Retinal pigment epithelial cell (primary cell): ENCODE data around the gene LRRC52.

Source experiments
- DNase-seq: peaks from one replicate; pipeline ENCODE4 v3.0.0-alpha.2; 2010; ENCODE audit warnings: low read depth
- H3K4me3 ChIP-seq: 2 replicates; pipeline ENCODE4 v1.5.1; 2011; ENCODE audit warnings: mild to moderate bottlenecking, low read length, control low read depth, moderate library complexity
- TF ChIP-seq, protein P1 (sequence below): conservative IDR thresholded peaks from 2 replicates; pipeline ENCODE4 v1.5.1; 2011; ENCODE audit warnings: low read depth, low read length, control low read depth, inconsistent platforms

The LRRC52 gene

DNA sequence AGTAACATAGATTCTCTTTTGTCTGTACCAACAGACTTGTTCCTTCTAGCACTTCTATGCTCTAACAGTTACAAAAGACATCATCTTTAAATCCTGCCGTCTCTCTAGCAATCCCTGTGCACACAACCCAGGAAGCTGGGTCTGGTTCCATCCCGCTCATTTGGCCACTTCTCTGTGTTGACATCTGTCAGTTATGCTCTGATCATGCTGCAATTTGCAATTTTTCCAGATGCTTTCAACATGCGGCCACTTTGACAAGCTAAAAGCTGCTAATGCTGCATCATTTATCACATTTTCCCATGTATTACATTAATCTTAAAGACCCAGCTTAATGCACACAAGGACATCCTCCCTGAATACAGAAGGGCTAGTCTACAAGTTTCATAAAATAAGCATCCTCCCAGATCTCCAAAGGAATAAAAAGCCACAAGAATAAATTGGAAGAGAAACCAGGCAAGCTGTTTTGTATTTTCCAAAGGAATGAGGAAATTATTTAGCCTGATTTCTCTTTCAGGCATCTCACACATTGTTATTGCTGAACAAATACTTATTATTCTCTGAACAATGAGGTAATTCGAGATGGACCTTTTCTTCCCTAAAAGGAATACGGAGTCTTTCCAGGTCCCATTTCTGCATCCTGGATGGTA, 19.0 kb upstream of the LRRC52 start:
- H3K4me3 ChIP-seq = no peak overlapping the region
- TF ChIP-seq, protein P1, sequence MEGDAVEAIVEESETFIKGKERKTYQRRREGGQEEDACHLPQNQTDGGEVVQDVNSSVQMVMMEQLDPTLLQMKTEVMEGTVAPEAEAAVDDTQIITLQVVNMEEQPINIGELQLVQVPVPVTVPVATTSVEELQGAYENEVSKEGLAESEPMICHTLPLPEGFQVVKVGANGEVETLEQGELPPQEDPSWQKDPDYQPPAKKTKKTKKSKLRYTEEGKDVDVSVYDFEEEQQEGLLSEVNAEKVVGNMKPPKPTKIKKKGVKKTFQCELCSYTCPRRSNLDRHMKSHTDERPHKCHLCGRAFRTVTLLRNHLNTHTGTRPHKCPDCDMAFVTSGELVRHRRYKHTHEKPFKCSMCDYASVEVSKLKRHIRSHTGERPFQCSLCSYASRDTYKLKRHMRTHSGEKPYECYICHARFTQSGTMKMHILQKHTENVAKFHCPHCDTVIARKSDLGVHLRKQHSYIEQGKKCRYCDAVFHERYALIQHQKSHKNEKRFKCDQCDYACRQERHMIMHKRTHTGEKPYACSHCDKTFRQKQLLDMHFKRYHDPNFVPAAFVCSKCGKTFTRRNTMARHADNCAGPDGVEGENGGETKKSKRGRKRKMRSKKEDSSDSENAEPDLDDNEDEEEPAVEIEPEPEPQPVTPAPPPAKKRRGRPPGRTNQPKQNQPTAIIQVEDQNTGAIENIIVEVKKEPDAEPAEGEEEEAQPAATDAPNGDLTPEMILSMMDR = no peak
- no peak for DNase-seq

DNA sequence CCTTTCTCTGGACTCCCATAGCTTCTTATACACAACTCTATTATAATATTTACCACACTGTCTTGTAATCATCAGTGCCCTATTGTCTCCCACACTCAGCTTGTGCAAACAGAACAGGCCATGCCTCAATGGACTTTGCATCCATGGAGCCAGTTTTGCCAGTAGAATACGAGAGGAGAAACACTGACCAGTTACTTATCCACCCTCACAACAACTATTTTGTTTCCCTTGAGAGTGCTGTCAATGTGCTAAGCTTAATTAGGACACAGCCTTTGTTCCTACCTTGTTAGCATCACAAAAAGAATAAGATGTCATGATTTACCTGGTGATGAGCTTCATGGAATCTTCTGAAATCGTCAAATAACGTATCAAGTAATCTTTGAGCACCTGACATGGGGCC, 18.1 kb upstream of the LRRC52 start:
- TF ChIP-seq, protein P1 = no peak
- H3K4me3 ChIP-seq = no peak overlapping the region
- no peak for DNase-seq

DNA sequence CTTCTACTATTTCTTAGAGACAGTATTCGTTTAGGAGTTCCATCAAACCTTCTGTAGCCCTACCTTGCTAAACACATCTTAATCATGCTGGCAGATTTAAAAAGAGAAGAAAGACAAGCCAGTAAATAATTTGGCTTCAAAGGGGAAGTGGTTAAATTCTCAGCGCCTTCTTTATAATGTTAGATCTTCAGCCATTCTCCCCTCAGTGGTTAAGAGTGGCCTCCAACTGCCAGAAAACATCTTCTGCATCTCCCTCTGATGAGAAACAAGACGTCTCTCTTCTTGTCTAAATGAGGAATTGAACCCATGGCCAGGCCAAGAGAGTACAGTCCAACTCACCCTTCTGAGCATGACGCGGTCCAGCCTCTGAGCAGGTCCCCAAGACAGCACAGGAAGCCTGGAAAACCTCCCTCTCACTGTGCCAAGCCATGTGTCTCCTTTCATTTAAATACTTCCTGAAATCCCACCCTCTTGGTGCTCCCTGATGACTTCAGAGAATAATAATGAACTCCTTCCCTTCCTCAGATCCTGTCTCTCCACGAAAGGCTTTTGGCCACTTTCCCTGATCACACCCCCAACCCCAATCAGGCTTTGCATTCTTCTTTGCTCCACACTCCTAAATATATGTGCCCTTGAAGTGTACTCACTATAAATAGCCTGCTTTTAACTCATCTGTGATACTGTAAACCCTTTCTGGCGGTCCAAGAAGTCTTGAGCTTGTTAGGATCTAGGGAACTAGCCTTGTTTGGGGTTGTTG, 16.4 kb upstream of the LRRC52 start:
- no peak for DNase-seq
- no peak overlapping the region for H3K4me3 ChIP-seq
- TF ChIP-seq, protein P1 = no peak

DNA sequence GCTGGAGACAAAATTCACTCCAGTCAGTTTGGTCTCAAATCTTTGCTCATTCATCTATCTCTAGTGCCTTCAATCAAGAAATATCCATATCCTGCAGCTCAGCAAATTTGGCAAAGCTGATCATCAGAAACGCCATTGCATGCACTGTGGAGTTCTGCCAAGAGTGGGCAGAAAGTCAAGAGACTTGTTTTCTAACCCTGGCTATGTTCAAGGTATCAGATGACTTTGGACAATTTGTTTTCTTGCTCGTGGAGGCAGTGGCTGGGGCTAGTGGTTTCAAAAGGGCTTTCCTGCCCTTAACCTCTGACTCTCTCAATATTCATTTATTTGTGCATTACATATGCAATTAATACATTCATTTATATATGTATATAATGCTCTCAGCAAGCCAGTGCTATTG, 12.8 kb upstream of the LRRC52 start:
- no peak overlapping the region for H3K4me3 ChIP-seq
- DNase-seq = no peak
- TF ChIP-seq, protein P1 = no peak

DNA sequence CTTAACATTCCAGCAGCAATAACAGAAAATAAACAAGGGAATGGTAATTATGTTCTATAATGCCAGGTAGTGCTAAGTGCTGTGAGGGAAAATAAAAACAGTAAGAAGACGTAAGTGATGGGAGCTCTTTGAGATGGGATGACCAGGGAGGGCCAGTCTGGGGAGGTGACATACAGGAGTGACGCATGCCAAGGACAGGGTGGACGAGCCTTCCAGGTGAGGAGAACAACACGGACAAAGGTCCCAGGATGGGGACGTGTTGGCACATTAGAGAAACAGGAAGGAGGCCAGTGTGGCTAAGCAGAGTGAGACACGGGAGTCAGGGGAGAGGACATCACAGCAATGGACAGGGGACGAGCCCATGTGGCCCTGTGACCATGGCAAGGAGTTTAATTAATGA, 11.7 kb upstream of the LRRC52 start:
- no peak overlapping the region for H3K4me3 ChIP-seq
- TF ChIP-seq, protein P1 = no peak
- no peak for DNase-seq

DNA sequence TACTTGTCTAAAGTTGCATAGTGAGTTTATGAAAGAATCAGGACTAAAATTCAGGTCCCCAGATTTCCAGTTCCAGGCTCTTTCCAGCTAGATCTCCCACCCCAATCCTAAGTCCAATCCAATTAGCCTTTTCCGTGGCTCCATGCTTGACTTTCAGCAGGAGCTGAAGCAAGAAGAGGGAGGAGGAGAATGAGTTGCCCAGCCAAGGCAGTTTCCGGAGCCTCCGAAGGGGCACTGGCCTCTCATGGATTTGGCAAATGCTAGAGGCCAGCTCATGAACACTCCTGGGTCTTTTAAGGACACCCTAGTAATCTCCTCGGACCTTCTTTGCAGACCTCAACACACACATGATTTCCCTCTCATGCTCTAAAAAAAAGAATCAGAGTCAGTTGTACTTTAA, 10.5 kb upstream of the LRRC52 start:
- H3K4me3 ChIP-seq = no peak overlapping the region
- DNase-seq = no peak
- TF ChIP-seq, protein P1 = no peak

DNA sequence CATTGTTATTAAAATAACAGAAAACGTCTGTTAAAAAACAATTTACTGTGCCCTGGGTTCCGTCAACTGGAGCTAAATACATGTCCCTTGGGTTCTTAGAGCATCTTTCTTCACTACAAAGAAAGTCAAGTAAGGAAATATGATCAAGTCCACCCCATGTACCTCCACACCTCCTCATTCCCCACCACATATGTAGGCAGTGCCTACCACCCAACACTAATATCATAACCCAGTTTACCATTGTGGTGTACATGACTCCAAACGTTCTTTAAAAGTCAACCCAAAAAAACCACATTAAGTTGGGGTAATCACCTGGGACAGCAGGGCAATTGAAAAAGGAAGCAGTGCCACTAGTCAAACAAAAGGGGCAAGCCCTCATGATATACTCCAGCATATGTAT, 7.8 kb upstream of the LRRC52 start:
- no peak for DNase-seq
- H3K4me3 ChIP-seq = no peak overlapping the region
- TF ChIP-seq, protein P1 = no peak
